HG02973 (cell line): ENCODE measurements around the gene ARL3.
"Not testable (repeated sequence)": the region's sequence is repeated elsewhere in the genome, so short reads cannot be mapped to it uniquely, and the experiment has no call there.

ENCODE experiments used
- ATAC-seq: cut with Tn5 transposase; IDR thresholded peaks from one replicate; pipeline ENCODE4 v1.9.1; 2021; ENCODE audit warnings: moderate library complexity; ENCODE audit not compliant: unreplicated experiment

Gene ARL3, protein sequence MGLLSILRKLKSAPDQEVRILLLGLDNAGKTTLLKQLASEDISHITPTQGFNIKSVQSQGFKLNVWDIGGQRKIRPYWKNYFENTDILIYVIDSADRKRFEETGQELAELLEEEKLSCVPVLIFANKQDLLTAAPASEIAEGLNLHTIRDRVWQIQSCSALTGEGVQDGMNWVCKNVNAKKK

DNA sequence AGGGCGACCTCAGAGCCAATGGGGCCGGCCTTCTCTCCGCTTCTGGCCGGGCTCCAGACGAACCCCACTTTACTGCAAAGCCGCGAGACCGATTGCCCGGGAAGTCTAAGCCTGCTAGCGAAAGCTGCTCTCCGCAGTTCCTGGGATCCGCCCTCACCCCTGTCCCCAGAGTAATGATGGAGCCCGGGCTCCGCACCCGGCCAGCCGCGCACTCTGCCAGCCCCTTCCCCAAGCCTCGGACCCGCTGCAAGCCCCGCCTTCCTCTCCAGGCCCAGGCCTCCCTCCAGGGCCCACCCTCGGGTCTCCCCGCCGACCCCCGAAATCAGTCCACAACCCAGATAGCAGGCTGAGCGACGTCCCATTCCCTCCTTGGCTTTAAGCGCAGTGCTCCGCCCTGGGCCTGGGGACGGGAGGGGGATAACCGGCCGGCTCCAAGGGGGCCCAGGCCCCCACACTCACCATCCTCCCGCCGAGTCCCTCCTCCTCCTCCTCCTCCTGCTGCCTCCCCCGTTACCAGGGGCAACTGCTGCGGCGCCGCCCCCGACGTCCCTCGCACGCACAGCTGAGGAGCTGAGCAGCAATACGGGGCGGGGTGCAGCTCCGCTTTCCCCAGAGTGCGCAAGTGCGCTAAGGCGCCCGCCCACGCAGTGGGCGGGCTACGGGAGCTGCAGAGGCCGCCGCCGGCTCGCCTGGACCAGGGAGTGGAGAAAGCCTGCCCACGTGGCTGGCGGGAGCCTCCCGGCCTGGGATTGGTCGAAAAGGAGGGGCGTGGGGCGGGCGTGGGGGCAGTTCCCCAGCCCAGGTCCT, at the start of gene ARL3:
TSS of gene ARL3 (minus strand) at position 584 of the 807 bp plus-strand sequence. CDS start at position 462, 122 bp downstream.
- ATAC-seq: peak; percentile 69

DNA sequence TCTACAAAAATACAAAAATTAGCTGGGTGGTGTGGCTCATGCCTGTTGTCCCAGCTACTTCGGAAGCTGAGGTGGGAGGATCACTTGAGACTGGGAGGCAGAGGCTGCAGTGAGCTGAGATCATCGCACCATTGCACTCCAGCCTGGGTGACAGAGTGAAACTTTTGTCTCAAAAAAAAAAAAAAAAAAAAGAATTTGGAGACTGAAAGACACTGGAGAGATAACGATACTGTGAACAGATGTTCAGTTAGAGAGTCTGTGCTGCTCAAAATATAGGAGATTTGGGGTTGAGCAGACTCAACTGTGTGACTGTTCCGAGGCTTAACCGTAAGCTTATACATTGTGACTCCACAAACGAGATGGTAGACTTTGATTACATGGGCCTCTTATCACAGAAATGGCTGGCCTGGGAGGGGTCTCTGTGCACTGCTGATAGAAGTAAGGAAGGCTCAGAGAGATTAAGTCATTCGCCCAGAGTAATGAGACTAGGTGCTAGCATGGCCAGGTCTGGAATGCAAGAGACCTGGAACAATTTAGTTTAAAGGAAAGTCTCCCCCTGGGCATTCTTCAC, 48.9 kb upstream of the ARL3 start:
- no peak for ATAC-seq

DNA sequence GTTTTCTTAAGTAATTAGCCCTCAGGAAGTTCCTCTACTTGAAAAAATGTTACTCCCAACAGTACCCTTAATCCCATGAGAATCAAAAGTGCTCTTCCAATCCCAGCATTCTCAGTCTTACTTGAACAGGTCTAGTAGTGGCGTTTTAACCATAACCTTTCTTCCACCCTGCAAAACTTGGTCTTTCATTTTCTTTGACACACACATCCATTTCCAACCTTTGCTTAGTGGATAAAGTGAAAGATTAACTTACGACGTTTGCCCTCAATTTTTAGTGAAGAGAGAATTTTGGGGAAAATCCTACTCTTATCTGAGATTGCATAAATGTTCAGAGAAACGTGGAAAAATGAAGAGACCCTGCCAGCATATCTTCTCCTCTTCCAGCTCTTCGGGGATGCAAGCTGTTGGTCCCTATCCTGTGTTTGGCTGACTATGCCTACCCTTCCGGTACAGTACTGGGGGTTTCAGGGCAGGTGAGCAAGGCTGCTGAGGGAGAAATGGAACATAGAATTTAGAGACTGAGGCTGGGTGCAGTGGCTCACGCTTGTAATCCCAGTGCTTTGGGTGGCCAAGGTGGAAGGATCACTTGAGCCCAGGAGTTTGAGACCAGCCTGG, 48.3 kb upstream of the ARL3 start:
- ATAC-seq: no peak

DNA sequence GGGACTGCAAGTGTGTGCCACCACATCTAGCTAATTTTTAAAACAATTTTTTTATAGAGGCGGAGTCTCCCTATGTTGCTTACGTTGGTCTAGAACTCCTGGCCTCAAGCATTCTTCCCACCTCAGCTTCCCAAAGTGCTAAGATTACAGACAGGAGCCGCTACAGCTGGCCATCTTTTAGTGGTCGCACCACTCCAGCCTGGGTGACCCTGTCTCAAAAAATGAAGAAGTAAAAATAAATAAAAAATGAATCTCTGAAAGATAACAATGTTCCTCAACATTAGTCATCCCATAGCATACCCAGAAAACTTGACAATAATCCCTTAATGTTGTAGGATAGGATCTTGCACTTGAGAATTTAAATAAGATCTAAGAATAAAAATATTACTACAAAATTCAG, 47.8 kb upstream of the ARL3 start:
- ATAC-seq: no peak

DNA sequence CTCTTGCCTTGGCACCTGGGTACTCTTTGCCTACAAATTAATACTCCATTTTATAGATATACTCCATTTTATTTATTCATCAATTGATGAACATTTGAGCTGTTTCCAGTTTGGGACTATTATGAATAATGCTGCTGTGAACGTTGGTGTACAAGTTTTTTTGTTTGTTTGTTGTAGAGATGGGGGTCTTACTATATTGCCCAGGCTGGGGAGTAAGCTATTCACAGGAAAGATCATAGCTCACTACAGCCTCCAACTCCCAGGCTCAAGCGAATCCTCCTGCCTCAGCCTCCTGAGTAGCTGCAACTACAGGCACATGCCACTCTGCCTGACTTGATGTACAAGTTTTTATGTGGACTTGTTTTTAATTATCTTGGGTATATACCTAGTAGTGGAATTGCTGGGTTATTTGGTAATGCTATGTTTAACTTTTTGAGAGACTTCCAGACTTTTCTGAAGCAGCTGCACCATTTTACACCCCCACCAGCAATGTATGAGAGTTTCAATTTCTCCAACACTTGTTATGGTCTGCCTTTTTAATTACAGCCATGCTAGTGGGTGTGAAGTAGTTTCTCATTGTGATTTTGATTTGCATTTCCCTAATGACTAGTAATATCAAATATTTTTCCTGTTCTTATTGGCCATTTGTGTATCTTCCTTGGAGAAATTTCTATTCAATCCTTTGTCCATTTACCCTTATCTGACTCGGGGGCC, 45.5 kb upstream of the ARL3 start:
- no peak for ATAC-seq

DNA sequence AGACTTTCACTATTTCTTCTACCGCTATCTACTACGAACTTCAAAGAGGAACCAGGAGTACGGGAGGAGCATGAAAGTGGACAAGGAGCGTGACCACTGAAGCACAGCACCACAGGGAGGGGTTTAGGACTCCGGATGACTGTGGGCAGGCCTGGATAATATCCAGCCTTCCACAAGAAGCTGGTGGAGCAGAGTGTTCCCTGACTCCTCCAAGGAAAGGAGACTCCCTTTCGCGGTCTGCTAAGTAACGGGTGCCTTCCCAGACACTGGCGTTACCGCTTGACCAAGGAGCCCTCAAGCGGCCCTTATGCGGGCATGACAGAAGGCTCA, 44.7 kb upstream of the ARL3 start:
- not testable (repeated sequence) for ATAC-seq

DNA sequence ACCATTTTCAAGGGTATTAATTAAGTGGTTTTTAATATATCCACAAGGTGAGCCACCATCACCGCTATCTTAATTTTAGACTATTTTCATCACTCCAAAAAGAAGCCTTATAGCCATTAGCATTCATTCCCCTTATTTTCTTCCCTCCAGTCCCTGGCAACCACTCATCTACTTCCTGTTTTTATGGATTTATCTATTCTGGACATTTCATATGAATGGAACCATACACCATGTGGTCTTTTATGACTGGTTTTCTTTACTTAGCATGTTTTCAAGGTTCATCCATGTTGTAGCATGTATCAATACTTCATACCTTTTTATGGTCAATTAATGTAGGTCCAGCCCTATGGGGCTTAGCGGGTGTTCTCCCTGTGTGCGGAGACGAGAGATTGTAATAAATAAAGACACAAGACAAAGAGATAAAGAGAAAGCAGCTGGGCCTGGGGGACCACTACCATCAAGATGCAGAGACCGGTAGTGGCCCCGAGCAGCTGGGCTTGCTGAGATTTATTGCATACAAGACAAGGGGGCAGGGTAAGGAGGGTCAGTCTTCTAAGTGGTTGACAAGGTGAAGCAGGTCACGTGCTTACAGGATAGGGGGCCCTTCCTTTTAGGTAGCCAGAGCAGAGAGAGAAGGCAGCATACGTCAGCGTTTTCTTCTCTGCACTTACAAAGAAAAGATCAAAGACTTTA, 44.2 kb upstream of the ARL3 start:
- no peak for ATAC-seq

DNA sequence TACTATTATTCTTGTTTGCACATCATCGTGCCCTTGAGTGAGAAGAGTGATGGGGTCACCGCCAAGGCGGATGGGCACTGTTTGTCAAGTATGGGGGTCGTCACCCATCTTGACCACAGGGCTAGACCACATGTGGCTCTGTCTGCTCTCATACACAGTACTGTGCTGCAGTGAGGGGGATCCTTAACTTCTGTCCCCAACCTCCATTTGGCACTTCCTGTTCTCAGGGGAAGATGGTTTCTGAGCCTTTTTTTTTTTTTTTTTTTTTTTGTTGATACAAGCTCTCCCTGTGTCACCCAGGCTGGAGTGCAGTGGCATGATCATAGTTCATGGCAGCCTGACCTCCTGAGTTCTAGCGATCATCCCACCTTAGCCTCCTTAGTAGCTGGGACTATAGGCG, 43.1 kb upstream of the ARL3 start:
- ATAC-seq: no peak

DNA sequence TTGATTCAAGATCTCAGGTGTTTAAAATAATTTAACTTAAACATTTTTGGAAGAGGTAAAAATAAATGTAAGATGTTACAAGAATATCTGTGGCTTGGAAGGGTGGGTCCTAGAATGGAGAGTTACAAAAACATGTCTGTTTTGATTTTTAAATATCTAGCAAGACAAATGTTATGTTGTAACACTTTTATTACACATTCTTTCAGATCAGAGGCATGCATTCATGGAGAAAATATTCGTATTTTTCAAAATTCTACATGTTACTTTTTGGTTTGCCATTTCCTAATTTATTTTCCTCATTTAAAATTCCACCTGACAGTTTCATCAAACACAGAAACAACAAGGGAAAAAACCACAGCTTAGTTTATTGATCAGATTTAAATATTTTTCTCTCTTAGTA, 39.5 kb upstream of the ARL3 start:
- no peak for ATAC-seq

DNA sequence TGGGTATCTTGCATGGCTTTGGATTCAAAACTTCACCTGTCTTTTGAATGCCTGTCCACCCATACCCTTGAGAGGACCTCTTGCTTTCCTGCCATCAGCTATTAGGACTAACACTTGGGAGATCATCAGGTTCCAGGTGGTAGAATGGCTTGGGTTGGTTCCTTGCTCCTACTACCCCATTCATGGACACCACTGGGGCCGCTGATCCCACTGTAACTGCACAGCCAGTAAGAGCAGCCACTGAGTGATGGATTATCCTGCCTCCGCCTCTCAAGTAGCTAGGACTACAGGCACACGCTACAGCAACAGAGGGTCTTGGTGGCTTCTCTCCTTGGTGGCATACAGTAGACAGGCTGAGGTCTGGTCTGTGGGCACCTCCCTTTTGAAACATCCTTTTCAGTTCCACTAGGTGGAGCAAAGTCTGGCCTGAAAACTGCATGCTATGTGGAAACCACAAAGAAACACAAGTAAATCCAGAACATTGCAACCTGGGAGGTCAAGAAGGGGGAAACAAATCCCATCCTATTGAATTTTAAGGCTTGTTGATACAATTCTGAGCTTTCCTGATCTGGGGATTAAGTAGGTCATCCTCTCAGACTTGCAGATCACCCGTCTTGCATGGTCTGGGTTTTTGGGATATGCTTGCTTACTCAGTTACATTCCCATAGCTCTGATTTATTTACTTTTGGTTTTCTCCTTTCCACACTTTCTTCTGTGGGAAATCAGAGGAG, 38.9 kb upstream of the ARL3 start:
- ATAC-seq: no peak

DNA sequence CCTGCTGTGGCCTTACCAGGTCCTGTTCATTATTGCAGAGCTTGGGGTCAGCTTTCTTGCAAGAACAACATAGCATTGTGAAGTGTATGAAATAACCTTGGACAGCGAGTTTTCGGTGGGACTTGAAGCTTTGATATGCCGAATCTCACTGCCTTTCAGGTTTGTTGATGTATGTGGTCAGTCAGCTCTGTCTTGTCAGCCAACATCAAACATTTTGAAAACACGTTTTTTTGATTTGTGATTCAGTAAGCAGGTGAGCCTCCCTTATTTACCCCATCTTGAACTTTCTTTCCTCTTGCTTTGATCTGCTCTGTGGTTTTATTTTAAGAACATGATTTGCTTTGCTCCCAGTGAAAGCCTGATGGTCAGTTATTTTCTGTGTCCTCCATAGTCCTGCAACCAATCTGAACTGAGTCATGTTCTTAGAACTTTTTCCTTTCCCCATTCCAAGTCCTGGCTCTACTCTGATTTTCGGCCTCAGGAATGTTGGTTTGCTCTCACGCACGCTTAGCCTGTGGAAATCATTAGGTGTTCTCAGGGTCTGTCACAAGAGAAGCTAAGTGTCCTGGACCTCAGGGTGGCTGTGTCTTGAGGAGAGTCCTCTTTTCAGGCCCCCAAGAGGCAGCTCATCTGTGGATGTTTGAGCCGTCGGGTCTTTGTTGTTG, 38.2 kb upstream of the ARL3 start:
- no peak for ATAC-seq

DNA sequence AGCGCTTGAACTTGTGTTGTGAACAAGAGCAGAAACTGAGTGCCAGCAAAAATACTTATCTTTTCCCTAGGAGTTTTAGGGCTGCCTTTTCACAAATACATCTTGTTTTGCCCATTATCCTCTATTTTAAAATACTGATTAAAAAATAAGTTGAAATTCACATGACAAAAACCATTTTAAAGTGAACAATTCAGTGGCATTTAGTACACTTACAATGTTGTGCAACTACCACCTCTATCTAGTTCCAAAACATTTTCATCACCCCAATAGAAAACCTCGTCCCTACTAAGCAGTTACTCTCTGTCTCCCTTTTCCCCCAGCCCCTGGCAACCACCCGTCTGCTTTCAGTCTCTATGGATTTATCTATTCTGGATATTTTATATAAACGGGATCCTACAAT, 31.0 kb upstream of the ARL3 start:
- no peak for ATAC-seq

DNA sequence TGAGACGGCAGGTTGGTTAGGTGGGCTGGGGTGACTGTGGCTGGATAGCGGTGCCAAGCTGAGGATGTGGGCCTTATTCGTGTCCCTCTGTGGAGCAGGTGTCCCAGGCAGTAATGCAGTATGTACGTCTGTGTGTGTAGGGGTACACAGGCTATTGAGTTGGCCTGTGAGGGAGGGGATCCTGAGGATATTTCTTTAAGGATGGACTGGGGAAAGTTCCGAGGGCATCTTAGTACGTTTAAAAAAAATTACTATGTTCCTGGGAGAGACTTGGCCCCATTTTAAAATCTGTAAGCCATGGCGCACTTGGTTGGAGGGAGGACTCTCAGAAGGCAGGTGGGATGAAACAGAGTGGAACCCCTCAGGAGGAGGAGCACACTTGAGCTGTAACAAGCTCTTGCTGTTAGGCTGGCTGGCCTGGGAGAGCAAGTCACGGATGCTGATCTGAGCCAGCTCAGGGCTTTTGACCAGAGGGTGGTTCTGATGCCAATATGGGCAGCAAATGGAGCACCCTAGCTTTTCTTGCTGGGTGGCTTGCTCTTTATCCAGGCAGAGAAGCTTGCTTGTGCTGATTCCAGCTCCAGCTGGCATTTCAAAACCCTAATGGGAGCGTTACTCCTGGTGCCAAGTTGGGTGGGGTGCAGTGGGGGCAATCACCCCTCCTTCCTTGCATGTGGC, 30.3 kb upstream of the ARL3 start:
- ATAC-seq: peak; percentile 3

DNA sequence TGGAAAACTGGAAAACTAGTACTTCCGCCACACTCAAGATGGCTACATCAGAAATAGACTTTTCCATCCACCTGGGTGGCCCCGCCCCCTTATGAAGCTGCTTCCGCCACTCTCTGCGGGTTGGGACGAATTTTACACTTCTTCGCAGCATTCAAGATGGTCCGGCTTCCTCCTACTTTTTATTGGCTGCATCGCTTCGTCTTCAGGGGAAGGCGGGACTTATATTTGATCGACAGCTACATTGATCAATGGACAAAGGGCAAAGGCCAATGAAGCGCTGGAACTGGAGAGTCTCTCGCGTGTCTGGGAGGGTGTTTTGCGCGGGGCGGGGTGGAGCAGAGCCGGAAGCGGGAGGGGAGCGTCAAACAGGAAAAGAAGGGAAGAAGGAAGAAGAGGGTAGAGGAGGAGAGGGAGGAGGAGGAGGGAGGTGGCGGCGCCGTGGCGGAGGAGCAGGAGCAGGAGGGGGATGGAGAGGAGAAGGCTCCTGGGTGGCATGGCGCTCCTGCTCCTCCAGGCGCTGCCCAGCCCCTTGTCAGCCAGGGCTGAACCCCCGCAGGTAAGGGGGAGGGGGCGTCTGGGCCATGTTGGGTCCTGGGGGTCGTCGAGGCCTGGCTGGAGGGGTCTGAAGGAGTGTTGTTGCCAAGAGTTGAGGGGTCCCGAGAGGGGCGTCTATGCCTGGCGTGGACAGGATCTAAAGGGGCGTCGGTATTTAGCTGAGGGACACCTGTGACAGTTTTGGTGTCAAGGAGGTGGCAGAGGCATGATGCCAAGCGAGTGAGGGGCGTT, 29.6 kb upstream of the ARL3 start, which contains the start of gene WBP1L:
TSS of gene WBP1L (plus strand) at position 361 of the 786 bp plus-strand sequence. CDS start at position 467, 106 bp downstream.
- peak; percentile 95 for ATAC-seq

DNA sequence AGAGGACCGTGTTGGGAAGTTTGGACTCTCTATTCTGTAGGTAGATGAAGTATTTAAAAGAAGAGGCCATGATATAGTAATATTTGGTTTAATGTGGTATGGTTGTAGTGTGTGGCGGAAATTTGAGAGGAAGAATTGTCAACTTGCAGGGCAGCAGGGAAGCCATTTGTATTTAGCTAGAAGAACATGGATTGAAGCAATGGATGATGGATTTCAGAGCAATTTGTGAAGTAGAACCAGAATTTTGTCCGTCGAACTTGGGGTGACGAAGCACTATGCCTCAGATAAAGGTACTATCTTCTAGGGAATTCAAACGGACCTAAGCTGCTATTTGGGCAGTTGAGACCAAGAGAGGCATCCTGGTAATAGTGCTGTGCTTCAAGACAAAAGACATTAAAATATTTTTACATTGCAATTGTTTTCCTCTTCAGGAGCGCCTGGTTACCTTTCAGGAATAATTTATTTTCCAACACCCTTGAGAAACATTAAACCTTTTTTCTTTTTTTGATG, 28.9 kb upstream of the ARL3 start:
- no peak for ATAC-seq

DNA sequence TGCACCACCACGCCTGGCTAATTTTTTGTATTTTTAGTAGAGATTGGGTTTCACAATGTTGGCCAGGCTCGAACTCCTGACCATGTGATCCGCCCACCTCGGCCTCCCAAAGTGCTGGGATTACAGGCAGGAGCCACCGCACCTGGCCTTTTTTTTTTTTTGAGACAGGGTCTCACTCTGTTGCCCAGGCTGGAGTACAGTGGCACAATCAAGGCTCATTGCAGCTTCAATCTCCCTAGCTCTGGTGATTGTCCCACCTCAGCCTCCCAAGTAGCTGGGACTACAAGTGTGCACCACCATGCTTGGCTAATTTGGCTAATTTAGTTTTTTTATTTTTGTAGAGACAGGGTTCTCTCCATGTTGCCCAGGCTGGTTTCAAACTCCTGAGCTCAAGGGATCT, 28.1 kb upstream of the ARL3 start:
- ATAC-seq: not testable (repeated sequence)

DNA sequence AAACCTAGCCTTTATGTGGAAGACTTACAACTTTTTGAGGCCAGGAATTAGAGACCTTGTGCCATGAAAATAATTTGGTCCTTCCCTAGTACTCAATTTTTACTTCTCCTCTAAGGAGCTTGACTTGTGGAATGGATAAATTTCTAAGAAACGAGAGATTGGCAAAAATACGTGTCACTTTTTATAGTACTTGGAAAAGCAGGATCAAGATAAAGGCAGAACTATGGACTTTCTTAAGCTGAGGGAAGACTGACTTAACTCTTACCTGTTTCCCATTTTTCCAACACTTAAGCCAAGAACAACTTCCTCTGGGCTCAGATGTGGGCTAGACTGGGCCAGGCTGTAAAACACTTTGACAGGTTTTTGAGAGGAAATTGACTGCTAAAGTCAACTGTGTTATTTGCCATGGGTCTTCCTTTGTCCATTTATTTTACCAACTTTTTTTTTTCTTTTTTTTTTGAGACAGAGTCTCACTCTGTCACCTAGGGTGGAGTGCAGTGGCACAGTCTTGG, 27.6 kb upstream of the ARL3 start:
- ATAC-seq: no peak

DNA sequence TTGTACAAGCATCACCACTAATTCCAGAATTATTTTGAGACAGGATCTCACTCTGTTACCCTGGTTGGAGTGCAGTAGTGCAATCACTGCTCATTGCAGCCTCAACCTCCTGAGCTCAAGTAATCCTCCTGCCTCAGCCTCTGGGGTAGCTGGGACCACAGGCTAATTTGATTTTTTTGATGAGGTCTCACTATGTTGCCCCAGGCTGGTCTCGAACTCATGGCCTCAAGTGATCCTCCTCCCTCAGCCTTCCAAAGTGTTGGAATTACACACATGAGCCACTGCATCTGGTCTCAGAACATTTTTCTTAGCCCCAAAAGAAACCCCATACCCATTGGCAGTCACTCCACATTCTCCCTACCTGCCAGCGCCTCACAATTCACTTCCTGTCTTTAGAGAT, 26.0 kb upstream of the ARL3 start:
- ATAC-seq: no peak
